ENCODE results near the gene TTC39C.

DNA sequence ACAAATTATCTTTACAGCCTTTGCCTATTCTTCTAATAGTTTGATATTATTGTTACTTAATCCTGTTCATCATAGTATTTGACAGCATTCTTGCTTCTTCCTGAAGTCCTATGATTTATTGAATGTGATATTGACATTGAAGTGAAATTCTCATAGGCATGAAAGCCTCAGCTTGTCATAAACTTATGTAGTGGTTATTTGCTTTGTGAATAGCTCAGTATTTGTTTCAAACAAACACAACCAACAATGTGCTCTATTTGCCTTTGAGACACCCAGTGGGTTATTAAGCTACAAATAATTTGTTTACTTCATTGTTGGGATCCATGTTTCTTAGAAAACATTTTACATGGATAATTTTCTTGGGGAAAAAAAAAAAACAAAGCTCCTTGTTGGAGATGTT is 57.2 kb downstream of the TTC39C start:
- TF ChIP-seq RAD21 (IDR thresholded peaks at IDR 0.05 in 1 of 2, conservative IDR thresholded peaks at IDR 0.05 in 1 of 2; ENCODE audit: low read depth in 2 of 2, low read length in 2 of 2) (no peak), MAFK (IDR thresholded peaks at IDR 0.05; ENCODE audit: low read depth, low read length) (no peak), CEBPB (IDR thresholded peaks at IDR 0.05; ENCODE audit: low read depth, low read length) (no peak), FOSL1 (IDR thresholded peaks at IDR 0.05; ENCODE audit: insufficient read depth, low read depth, low read length) (no peak), CHD1 (IDR thresholded peaks at IDR 0.05; ENCODE audit: low read depth, low read length) (no peak), KDM1A (IDR thresholded peaks at IDR 0.05; ENCODE audit: borderline replicate concordance, low read length) (no peak)
- TF ChIP-seq, protein P1, sequence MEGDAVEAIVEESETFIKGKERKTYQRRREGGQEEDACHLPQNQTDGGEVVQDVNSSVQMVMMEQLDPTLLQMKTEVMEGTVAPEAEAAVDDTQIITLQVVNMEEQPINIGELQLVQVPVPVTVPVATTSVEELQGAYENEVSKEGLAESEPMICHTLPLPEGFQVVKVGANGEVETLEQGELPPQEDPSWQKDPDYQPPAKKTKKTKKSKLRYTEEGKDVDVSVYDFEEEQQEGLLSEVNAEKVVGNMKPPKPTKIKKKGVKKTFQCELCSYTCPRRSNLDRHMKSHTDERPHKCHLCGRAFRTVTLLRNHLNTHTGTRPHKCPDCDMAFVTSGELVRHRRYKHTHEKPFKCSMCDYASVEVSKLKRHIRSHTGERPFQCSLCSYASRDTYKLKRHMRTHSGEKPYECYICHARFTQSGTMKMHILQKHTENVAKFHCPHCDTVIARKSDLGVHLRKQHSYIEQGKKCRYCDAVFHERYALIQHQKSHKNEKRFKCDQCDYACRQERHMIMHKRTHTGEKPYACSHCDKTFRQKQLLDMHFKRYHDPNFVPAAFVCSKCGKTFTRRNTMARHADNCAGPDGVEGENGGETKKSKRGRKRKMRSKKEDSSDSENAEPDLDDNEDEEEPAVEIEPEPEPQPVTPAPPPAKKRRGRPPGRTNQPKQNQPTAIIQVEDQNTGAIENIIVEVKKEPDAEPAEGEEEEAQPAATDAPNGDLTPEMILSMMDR (IDR thresholded peaks at IDR 0.05; ENCODE audit: control extremely low read depth in 1 of 3, insufficient read depth in 1 of 3, low read depth in 1 of 3, low read length in 3 of 3) = no peak
- TF ChIP-seq, protein P2, sequence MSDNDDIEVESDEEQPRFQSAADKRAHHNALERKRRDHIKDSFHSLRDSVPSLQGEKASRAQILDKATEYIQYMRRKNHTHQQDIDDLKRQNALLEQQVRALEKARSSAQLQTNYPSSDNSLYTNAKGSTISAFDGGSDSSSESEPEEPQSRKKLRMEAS (IDR thresholded peaks at IDR 0.05) = no peak

All from H1 (cell line).